Hepatocyte (in vitro differentiated cells): Measurements from ENCODE around the gene DDX19B. TPM values are rescaled to one million over a fixed set of nuclear protein-coding genes. Genes with fewer than 3 reads are reported as not detected.
"Not testable (repeated sequence)": the region's sequence is repeated elsewhere in the genome, so short reads cannot be mapped to it uniquely, and the experiment has no call there.

ENCODE experiments used
- DNase-seq: peaks from one replicate; pipeline ENCODE4 v3.0.0-alpha.2; 2016; ENCODE audit warnings: low spot score
- H2AFZ ChIP-seq: fragments of 200-600 bp; sonication (generic); 2 replicates; pipeline ENCODE4 v1.6.0; 2016; ENCODE audit warnings: antibody characterized with exemption, mild to moderate bottlenecking
- H3K27ac ChIP-seq: fragments of 200-600 bp; sonication (generic); 2 replicates; pipeline ENCODE4 v1.5.1; 2016; ENCODE audit warnings: mild to moderate bottlenecking
- H3K27me3 ChIP-seq: fragments of 200-600 bp; sonication (generic); 2 replicates; pipeline ENCODE4 v1.6.1; 2016
- H3K36me3 ChIP-seq: fragments of 200-600 bp; sonication (generic); replicated peaks from 2 replicates; pipeline ENCODE4 v1.5.1; 2016; ENCODE audit warnings: low read depth; ENCODE audit not compliant: insufficient read depth
- H3K4me1 ChIP-seq: fragments of 200-600 bp; sonication (generic); 2 replicates; pipeline ENCODE4 v1.5.1; 2016; ENCODE audit warnings: mild to moderate bottlenecking, moderate library complexity; ENCODE audit not compliant: insufficient read depth
- H3K4me2 ChIP-seq: fragments of 200-600 bp; sonication (generic); 2 replicates; pipeline ENCODE4 v1.6.0; 2016
- H3K4me3 ChIP-seq: fragments of 200-600 bp; sonication (generic); 2 replicates; pipeline ENCODE4 v1.5.1; 2016; ENCODE audit warnings: mild to moderate bottlenecking
- H3K79me2 ChIP-seq: fragments of 200-600 bp; sonication (generic); 2 replicates; pipeline ENCODE4 v1.6.0; 2017; ENCODE audit warnings: mild to moderate bottlenecking
- H3K9me2 ChIP-seq: fragments of 200-600 bp; sonication (generic); replicated peaks from 2 replicates; pipeline ENCODE4 v1.6.0; 2017; ENCODE audit warnings: mild to moderate bottlenecking; ENCODE audit not compliant: insufficient read depth
- H3K9me3 ChIP-seq: fragments of 200-600 bp; sonication (generic); 2 replicates; pipeline ENCODE4 v1.5.1; 2016; ENCODE audit warnings: low read depth, mild to moderate bottlenecking
- H4K20me1 ChIP-seq: fragments of 200-600 bp; sonication (generic); 2 replicates; pipeline ENCODE4 v1.6.0; 2016; ENCODE audit warnings: mild to moderate bottlenecking; ENCODE audit not compliant: insufficient read depth, poor library complexity, severe bottlenecking
- EZH2 ChIP-seq: fragments of 200-600 bp; sonication (generic); IDR thresholded peaks from 2 replicates; pipeline ENCODE4 v1.6.1; 2016; ENCODE audit warnings: antibody characterized with exemption, mild to moderate bottlenecking, borderline replicate concordance
- EZH2phosphoT487 ChIP-seq: fragments of 200-600 bp; sonication (generic); IDR thresholded peaks from one replicate; pipeline ENCODE4 v1.6.1; 2018; ENCODE audit warnings: antibody characterized with exemption, mild to moderate bottlenecking, low read depth, moderate library complexity; ENCODE audit not compliant: unreplicated experiment, severe bottlenecking
- WGBS: methylation state at CpG from one replicate; pipeline ENCODE4 v1.1.6; 2016; ENCODE audit warnings: low lambda C conversion rate; ENCODE audit errors: missing lambda C conversion rate; 5-methylcytosine and 5-hydroxymethylcytosine counted together
- polyA plus RNA-seq: library from polyadenylated mRNA; unstranded; fragments of >200 nt; fragmentation: Nextera tagmentation; extraction: Ambion mirVana; gene quantifications from 2 replicates; pipeline ENCODE4 v1.2.1, GENCODE V29; 2016
- total RNA-seq: library from RNA; depleted of rRNA; stranded (reverse); fragments of >200 nt; gene quantifications from 2 replicates; pipeline ENCODE4 v1.2.3, GENCODE V29; 2014
- TF ChIP-seq, protein P1 (sequence below): fragments of 200-600 bp; sonication (generic); IDR thresholded peaks from 2 replicates; pipeline ENCODE4 v1.5.1; 2016; ENCODE audit warnings: antibody characterized with exemption, mild to moderate bottlenecking; ENCODE audit not compliant: poor library complexity

Gene DDX19B
- total and polyA plus RNA-seq, 2 experiments from 2014 or later, result 26.6 to 38.7 TPM

DNA sequence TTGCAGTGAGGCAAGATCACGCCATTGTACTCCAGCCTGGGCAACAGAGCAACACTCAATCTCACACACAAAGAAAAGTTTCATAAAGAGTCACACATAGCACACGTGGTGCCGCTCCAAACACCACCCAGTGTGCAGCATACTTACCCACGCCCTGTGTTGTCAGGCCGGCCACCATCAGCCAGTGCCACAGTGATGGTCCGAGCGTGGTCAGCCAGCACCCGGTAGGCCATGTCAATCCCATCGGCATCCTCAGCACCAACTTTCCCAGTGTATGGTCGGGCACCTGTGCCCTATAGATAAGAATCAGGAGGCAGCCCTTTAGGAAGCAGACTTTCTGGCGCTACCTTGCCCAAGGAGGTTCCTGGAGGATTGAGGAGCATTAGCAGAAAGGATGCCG lies 29.5 kb upstream of the DDX19B start:
- Histone ChIP-seq H3K36me3 (no peaks in the 10 kb centered on the region), H3K4me2 (no peak overlapping the region), H3K79me2 (peaks cover 24% of the 10 kb centered on the region), H3K4me1 (no peaks in the 10 kb centered on the region), H3K27ac (no peak overlapping the region), H3K9me3 (no peaks in the 10 kb centered on the region), H3K9me2 (no peaks in the 10 kb centered on the region), H4K20me1 (peaks cover 3% of the 10 kb centered on the region), H3K4me3 (no peak overlapping the region), H3K27me3 (no peaks in the 10 kb centered on the region), H2AFZ (no peak overlapping the region)
- WGBS, result 97% methylated on average over 12 of the region's 12 CpGs
- TF ChIP-seq, protein P1, sequence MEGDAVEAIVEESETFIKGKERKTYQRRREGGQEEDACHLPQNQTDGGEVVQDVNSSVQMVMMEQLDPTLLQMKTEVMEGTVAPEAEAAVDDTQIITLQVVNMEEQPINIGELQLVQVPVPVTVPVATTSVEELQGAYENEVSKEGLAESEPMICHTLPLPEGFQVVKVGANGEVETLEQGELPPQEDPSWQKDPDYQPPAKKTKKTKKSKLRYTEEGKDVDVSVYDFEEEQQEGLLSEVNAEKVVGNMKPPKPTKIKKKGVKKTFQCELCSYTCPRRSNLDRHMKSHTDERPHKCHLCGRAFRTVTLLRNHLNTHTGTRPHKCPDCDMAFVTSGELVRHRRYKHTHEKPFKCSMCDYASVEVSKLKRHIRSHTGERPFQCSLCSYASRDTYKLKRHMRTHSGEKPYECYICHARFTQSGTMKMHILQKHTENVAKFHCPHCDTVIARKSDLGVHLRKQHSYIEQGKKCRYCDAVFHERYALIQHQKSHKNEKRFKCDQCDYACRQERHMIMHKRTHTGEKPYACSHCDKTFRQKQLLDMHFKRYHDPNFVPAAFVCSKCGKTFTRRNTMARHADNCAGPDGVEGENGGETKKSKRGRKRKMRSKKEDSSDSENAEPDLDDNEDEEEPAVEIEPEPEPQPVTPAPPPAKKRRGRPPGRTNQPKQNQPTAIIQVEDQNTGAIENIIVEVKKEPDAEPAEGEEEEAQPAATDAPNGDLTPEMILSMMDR, result no peak
- TF ChIP-seq EZH2phosphoT487 (no peak), EZH2 (no peak)
- no peak for DNase-seq

DNA sequence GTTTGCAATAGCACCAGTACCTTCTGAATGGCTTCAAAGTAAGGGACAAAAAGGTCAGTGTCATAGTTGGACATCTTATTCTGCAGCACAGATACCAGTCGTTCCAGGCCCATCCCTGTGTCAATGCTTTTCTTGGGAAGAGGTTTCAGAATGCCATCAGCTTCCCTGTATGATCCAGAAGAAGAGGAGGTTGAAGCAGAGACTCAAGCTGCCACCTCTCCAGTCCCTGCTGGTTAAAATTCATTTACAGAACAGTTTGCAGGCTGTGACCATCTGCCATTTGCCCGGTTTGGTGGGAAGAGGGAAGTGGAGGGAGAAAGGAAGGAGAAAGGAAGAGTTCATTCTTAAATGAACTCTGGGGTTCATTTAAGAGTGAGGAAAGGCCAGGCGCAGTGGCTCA lies 28.8 kb upstream of the DDX19B start:
- H4K20me1 ChIP-seq, result peaks cover 3% of the 10 kb centered on the region
- TF ChIP-seq EZH2 (no peak), EZH2phosphoT487 (no peak)
- TF ChIP-seq, protein P1, result no peak
- H3K79me2 ChIP-seq, result peaks cover 26% of the 10 kb centered on the region
- no peaks in the 10 kb centered on the region for H3K9me2 ChIP-seq
- H3K4me1 ChIP-seq, result no peaks in the 10 kb centered on the region
- no peaks in the 10 kb centered on the region for H3K9me3 ChIP-seq
- no peak for DNase-seq
- no peak overlapping the region for H3K4me2 ChIP-seq
- WGBS, result 95% methylated on average over 3 of the region's 3 CpGs
- no peaks in the 10 kb centered on the region for H3K36me3 ChIP-seq
- no peak overlapping the region for H2AFZ ChIP-seq
- H3K27me3 ChIP-seq, result no peaks in the 10 kb centered on the region
- no peak overlapping the region for H3K27ac ChIP-seq
- no peak overlapping the region for H3K4me3 ChIP-seq

DNA sequence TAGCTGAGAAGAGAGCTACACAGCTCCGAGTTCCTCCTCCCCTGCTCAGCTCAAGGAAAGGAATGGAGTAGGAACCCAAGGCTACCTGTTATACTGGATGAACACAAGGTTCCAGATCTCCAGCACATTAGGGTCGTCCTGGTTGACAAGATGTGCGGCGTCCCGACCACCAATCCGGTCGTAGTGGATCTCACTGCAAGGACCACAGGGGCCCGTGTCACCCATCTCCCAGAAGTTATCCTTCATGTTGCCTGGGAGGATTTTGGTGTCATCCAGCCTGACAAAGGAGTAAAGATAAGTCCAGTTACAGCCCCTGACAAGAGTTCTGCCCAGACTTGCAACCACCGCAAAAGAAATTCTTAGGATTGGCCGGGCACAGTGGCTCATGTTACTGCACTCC lies 27.3 kb upstream of the DDX19B start:
- Histone ChIP-seq H3K27ac (no peak overlapping the region), H3K4me3 (no peak overlapping the region), H3K36me3 (no peaks in the 10 kb centered on the region), H3K4me2 (no peak overlapping the region), H3K9me3 (no peaks in the 10 kb centered on the region), H4K20me1 (peaks cover 3% of the 10 kb centered on the region), H3K27me3 (no peaks in the 10 kb centered on the region), H3K79me2 (peaks cover 32% of the 10 kb centered on the region), H2AFZ (no peak overlapping the region), H3K4me1 (no peaks in the 10 kb centered on the region), H3K9me2 (no peaks in the 10 kb centered on the region)
- DNase-seq, result no peak
- WGBS, result 99% methylated on average over 10 of the region's 10 CpGs
- TF ChIP-seq, protein P1, result no peak
- TF ChIP-seq EZH2phosphoT487 (no peak), EZH2 (no peak)

DNA sequence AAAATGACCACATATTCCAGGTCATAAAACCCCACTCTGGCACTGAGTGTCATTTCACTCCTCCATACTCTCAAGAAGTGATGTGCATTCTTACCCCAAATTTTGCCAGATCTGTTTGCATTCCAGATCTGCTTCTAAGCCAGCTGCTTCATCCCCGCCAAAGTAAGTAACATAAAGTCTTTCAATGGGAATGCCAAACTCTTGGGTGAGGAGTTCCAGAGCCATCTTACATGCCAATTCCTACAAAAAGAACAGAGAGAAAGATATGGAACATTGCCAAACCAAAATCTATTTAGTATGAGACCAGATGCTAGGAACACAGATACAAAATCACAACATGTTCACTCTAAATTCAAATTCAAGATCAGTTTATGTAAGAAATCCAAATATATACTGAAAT lies 22.6 kb upstream of the DDX19B start:
- Histone ChIP-seq H3K4me2 (no peak overlapping the region), H3K79me2 (peaks cover 68% of the 10 kb centered on the region), H2AFZ (no peak overlapping the region), H3K27ac (no peak overlapping the region), H3K9me3 (no peaks in the 10 kb centered on the region), H3K9me2 (no peaks in the 10 kb centered on the region), H3K4me1 (no peaks in the 10 kb centered on the region), H3K27me3 (no peaks in the 10 kb centered on the region), H4K20me1 (peaks cover 36% of the 10 kb centered on the region), H3K36me3 (no peaks in the 10 kb centered on the region), H3K4me3 (no peak overlapping the region)
- TF ChIP-seq EZH2phosphoT487, result no peak
- TF ChIP-seq, protein P1, result no peak
- TF ChIP-seq EZH2, result no peak
- WGBS, result 84% methylated on average over 1 of the region's 1 CpG
- DNase-seq, result no peak

DNA sequence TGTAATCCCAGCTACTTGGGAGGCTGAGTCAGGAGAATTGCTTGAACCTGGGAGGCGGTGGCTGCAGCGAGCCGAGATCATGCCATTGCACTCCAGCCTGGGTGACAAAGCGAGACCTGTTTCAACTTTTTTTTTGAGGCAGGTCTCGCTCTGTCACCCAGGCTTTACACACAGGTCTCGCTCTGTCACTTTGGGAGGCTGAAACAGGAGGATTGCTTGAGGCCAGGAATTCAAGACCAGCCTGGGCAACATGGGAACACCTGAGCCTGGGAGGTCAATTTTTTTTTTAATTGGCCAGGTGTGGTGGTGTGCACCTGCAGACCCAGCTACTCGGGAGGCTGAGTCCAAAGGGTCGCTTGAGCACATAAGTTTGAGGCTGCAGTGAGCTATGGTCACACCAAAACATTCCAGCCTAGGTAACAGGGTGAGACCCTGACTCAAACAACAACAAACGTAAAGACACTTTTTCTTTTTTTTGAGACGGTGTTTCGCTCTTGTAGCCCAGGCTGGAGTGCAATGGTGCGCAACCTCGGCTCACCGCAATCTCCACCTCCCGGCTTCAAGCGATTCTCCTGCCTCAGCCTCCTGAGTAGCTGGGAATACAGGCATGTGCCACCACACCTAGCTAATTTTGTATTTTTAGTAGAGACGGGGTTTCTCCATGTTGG lies 11.5 kb upstream of the DDX19B start:
- DNase-seq, H3K9me3 ChIP-seq, H3K27me3 ChIP-seq, H3K36me3 ChIP-seq, H3K4me1 ChIP-seq, H3K9me2 ChIP-seq: not testable (repeated sequence)
- Histone ChIP-seq H3K27ac (peak overlapping the region; percentile 98), H3K4me2 (peak overlapping the region; percentile 94), H4K20me1 (peaks cover 34% of the 10 kb centered on the region), H3K4me3 (peak overlapping the region; percentile 74), H2AFZ (peak overlapping the region; percentile 46), H3K79me2 (peaks cover 68% of the 10 kb centered on the region)
- 92% methylated on average over 17 of the region's 17 CpGs for WGBS
